GM19372 (cell line): Measurements from ENCODE around the gene GNB5.
"Not testable (repeated sequence)": the region's sequence is repeated elsewhere in the genome, so short reads cannot be mapped to it uniquely, and the experiment has no call there.

Experiments
- ATAC-seq: cut with Tn5 transposase; IDR thresholded peaks from one replicate; pipeline ENCODE4 v1.9.1; 2021; ENCODE audit warnings: mild to moderate bottlenecking, low read depth, moderate library complexity; ENCODE audit not compliant: unreplicated experiment

GNB5 gene

DNA sequence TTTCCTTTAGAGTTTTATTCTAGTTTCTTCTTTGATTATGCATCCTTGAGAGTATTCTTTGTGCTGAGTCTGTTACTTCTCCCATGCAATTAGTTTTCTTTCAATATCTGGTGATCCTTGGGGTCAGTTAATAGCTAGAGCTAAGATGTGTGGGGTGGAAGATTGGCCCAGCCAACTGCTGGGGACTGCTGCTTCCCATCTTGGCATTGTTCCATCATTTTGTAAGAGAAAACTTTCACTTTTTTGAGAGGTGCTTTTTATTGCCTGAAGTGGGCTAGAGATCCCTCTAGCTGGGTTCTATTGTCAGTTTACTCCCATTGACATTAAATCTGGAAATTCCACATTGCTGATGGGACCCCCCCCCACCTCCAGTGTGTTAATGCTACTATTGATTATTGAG is 94.0 kb downstream of the GNB5 start:
- no peak for ATAC-seq

DNA sequence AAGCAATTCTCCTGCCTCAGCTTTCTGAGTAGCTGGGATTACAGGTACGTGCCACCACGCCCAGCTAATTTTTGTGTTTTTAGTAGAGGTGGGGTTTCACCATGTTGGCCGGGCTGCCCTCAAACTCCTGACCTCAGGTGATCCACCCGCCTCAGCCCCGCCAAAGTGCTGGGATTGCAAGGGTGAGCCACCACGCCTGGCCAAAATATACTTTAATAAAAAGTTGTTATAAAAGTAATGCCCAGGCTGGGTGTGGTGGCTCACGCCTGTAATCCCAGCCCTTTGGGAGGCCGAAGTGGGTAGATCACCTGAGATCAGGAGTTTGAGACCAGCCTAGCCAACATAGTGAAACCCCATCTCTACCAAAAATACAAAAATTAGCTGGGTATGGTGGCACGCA is 94.7 kb downstream of the GNB5 start:
- ATAC-seq = not testable (repeated sequence)

DNA sequence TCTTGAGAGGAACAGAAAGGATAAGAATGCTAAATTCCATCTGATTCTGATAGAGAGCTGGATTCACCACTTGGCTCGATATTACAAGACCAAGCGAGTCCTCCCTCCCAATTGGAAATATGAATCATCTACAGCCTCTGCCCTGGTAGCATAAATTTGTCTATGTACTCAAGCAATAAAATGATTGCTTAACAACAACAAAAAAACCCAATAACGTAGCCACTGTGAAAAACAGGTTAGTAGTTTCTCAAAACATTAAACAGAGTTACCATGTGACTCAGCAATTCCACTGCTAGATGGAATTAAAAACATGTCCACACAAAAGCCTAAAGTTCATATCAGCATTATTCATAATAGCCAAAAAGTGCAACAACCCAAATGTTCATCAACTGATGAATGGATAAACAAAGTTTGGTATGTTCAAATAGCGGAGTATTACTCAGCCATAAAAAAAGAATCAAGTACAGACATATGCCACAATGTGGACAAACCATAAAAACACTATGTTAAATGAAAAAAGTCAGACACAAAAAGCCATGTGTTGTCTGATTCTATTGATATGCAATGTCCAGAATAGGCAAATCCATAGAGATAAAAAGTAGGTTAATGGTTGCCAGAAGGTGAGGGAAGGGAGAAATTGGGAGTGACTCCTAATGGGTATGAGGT is 95.5 kb downstream of the GNB5 start:
- ATAC-seq = no peak

- ATAC-seq = no peak
These were observed 96.2 kb downstream of the GNB5 start for GRCh38 chr15:52094811-52095584.

GRCh38 chr15:52093539-52094510 is 97.4 kb downstream of the GNB5 start:
- no peak for ATAC-seq

GRCh38 chr15:52093167-52093538 is 98.0 kb downstream of the GNB5 start:
- ATAC-seq = no peak

DNA sequence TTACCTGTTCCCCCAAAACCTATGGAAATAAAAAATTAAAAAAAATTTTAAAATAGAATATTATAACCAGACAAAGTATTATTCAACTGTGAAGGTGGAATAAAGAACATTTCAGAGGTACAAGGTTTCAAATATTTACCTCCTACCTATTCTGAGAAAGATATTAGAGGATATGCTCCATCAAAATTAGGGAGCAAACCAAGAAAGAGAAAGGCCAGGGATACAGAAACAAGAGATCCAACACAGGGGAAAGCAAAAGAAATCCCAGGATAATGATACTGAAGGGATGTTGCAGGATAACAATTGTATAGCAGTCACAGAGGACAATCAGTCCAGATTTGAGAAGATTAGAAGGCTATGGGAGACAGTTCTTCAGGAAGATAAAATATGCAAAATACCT is 101.0 kb downstream of the GNB5 start:
- ATAC-seq = no peak

DNA sequence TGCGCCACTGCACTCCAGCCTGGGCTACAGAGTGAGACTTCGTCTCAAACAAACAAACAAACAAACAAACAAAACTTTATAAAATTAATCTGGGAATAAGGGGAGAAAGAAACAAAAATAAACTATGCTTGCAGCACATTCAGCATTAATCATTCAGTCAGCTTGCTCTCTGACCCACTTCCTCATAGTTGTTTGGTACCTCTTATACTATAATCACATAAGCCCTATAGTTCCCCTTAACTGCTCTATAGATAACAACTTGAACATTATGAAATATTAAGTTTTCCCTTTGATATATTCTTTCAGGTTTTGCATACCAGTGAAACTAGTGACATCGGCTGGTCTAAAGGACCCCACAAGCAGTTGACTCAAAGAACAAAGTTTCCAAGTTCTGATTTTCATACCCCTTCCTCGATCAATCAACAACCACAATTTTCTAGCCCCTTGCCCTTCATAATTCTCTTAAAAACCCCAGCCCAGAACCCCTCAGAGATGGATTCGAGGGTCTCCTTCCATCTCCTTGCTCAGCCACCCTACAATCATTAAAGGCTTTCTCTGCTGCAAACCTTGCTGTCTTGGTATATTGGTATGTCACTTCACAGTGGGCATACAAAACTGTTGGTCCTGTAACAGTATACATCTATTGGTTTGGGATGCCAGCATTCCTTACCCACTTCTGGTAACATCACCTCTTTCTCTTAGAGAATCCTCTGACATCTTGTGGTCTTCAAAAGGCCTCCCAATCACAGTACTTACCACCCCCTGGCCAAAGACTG is 105.0 kb downstream of the GNB5 start:
- ATAC-seq = no peak

GRCh38 chr15:52085299-52085698 is 105.9 kb downstream of the GNB5 start:
- no peak for ATAC-seq

DNA sequence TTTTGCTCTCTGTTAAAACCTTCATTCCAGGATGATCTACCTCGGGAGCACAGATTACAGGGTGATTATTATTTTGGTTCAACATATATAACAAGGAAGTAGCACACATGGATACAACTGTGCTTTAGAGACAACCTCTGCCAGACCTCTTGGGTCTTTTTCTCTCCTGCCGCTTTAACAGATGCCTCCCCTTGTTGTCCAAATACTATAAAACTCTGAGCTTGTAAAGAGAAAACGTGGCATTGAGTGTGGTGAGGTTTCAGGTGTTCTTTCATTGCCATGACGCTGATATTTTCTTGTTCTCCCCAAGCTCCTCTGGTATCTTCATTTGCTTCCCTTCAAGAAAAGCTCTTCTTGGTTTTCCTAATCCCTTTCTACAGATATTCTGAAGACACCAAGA is 107.6 kb downstream of the GNB5 start:
- ATAC-seq = no peak

GRCh38 chr15:52083037-52083359 is 108.2 kb downstream of the GNB5 start:
- not testable (repeated sequence) for ATAC-seq

- ATAC-seq = peak; percentile 63
These were observed 108.8 kb downstream of the GNB5 start for GRCh38 chr15:52082197-52083036.

DNA sequence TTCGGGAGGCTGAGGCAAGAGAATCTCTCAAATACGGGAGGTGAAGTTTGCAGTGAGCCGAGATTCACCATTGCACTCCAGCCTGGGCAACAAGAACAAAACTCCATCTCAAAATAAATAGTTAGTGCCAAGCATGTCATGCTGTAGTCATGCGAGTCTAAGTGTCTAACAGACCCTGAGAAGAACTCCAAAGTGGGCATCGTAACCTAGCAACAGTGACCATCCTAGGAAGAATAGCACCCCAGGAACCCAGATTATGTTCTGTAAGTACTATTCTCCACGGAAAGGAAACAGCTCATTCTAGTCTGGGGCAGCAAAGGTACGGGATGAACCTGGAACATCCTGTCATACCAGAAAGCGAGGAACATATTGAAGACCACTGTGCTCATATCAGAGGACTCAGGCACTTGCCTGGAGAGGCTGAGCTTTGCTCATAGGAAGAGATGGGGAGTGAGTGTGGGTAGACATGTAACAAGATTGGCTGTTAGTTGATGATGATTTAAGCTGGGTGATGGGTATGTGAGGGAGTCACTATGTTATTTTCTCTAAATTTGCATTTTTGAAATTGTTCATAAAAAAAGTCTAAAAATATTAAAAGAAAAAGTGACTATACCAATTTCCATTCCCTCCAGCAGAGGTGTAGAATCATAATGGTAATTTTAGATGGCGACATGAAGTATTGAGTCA is 110.3 kb downstream of the GNB5 start:
- ATAC-seq = no peak

DNA sequence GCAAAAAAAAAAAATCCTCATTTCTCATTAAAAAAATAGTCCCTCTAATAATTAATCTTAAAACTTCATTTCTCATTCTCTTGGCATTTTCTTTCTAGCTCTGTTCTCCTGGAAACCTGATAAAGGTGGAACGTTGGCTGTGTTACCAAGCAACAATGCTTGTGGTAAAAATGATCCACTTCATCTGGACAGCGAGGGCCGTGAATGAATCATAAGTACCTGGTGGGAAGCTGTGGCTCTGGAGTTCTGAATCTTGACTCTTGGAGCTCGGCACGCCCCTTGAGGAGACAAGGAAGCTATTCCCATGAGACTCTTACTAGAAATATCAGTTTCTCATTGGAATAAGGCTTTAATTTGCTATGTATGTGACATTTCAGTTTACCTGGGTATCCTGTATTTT is 111.2 kb downstream of the GNB5 start:
- ATAC-seq = no peak

DNA sequence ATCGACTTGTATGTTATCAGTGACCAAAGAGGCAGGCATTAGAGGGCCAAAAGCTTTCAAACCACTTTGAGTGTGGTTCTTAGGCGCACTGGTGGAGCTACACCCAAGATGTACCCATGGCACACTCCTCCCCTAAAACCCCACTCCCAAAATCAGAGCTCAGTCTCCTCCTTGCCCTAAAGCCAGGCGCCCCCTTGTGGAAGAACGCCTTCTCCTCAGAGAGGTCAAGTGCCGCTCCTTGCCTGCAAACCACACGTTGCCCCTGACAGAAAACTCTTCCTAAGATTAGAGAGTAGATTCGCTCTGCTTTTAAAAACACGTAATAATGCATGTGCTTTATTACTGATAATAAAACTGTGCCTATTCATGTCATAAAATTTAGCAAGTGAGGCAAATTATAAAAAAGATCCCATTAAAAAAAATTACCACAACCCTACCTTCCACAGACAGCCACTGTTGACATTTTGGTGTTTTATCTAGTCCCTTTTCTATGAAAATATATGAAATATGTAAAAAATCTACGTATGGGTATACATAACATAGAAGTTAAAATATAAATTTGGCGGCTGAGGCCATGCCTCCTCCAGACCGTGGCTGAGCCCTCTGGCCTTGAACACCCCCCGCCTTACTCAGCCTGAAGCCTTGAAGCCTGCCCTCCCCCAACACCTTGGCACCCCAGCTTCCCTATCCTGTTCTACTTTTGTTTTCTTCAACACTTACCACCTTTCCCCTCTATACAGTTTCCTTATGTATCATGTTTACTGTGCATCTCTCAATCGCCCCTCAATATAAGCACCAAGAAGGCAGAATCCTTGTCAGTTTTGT is 112.1 kb downstream of the GNB5 start:
- no peak for ATAC-seq

GRCh38 chr15:52078197-52078875 is 112.9 kb downstream of the GNB5 start:
- ATAC-seq = no peak

- no peak for ATAC-seq
These were observed 114.1 kb downstream of the GNB5 start for GRCh38 chr15:52076889-52077781.
